GM18507 (cell line): ENCODE results near the gene GNG4.
"Not testable (repeated sequence)": the region's sequence is repeated elsewhere in the genome, so short reads cannot be mapped to it uniquely, and the experiment has no call there.

Experiments
- DNase-seq: peaks from one replicate; pipeline ENCODE4 v3.0.0; 2011; ENCODE audit warnings: low read depth; ENCODE audit not compliant: insufficient read length; ENCODE audit errors: extremely low spot score
- FAIRE-seq: peaks from 2 replicates; lab custom pipeline; 2011; peaks lifted over from hg19 to GRCh38; lab: Jason Lieb, UNC

GNG4 gene

GRCh38 chr1:235595079-235595478, 54.5 kb downstream of the GNG4 start:
- FAIRE-seq (no peak), DNase-seq (no peak)

DNA sequence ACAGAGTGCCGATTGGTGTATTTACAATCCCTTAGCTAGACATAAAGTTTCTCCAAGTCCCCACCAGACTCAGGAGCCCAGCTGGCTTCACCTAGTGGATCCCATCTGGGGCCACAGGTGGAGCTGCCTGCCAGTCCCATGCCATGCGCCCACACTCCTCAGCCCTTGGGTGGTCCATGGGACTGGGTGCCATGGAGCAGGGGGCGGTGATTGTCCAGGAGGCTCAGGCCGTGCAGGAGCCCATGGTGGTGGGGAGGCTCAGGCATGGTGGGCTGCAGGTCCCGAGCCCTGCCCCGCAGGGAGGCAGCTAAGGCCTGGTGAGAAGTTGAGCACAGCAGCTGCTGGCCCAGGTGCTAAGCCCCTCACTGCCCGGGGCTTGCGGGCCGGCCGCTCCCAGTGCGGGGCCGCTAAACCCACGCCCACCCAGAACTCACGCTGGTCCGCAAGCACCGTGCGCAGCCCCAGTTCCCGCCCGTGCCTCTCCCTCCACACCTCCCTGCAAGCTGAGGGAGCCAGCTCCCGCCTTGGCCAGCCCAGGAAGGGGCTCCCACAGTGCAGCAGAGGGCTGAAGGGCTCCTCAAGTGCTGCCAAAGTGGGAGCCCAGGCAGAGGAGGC, 55.2 kb downstream of the GNG4 start:
- not testable (repeated sequence) for FAIRE-seq, DNase-seq

GRCh38 chr1:235588916-235589515, 60.6 kb downstream of the GNG4 start:
- DNase-seq = no peak

DNA sequence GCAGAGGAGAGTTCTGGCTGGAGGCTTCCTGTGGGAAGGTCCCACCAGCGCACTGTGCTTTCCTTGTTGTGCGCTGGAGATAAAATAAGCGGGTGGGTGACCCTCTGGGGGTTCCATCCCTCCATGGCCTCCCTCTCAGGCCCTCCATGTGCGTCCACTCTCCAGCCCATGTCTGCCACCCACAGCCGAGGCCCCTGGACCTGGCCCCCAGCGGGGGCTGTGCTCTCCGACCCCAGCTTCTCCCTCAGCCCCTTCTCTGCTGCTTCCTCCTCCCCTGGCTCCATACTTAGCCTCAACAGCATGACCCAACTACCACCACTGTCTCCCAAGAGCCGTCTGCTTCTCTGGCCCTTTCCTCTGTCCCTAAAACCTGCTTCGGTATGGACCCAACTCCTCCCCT, 61.4 kb downstream of the GNG4 start:
- FAIRE-seq (no peak), DNase-seq (no peak)

More at GRCh38 chr1:235588916-235589515, 60.6 kb downstream of the GNG4 start:
- no peak for FAIRE-seq

DNA sequence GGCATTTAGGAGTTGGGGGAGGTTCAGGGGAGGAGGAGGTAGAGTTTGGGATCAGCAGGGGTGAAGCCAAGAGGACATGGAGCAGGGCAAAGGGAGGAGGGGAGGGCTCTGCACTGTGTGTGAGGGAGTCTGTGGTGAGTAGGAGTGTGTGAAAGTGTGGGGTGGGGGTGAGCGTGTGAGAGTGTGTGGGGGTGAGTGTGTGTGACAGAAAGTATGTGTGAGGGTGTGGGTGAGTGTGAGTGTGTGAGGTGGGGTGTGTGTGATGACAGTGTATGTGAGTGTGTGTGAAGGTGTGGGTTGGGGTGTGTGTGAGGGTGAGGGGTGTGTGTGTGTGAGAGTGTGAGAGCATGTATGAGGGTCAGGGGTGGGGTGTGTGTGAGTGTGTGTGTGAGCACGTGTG, 62.6 kb downstream of the GNG4 start:
- no peak for FAIRE-seq
- no peak for DNase-seq

DNA sequence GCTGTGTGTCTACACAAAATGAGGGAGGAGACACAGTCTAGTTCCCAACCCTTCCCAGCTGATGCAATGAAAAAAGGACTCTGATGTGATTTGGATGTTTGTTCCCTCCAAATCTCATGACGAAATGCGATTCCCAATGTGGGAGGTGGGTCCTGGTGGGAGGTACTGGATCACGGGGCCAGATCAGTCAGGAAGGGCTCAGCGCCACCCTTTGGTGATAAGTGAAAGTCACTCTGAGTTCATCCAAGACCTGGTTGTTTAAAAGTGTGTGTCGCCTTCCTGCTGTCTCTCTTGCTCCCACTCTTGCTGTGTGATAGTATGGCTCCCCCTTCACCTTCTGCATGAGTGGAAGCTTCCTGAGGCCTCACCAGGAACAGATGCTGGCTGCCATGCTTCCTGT, 63.2 kb downstream of the GNG4 start:
- FAIRE-seq (no peak), DNase-seq (no peak)

DNA sequence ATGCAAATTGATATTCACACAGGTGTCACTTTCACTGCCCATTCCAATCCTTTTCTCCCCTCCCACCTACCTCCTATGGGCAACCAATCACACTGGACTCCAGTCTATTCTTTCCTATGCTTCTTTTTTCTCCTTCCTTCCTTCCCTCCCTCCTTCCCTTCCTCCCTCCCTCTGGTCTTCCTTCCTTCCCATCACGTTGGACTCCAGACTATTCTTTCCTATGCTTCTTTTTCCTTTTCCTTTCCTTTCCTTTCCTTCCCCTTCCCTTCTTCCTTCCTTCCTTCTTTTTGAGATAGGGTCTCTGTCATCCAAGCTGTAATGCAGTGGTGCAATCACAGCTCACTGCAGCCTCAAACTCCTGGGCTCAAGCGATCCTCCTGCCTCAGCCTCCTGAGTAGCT, 64.6 kb downstream of the GNG4 start:
- FAIRE-seq (no peak), DNase-seq (no peak)

GRCh38 chr1:235583511-235584001, 66.0 kb downstream of the GNG4 start:
- no peak for FAIRE-seq

DNA sequence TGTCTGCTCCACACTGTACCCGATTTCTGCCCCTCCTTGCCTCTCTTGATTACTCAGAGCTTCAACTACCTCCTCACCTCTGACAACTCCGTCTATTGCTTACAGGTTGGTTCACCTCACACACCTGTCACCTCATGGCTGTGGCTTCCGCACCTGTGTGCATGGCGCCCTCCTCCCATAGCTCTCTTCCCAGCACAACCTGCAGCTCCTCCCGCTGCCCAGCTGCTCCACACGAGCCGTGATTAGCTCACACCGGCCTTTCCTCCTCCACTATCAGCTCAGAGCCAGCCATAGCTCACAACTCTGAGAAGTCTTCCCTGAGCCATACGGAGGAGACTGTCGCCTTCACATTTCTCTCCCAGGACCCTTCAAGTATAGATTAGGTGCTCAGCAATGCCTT, 67.5 kb downstream of the GNG4 start:
- FAIRE-seq (no peak), DNase-seq (no peak)

More at GRCh38 chr1:235583511-235584001, 66.0 kb downstream of the GNG4 start:
- DNase-seq = no peak

DNA sequence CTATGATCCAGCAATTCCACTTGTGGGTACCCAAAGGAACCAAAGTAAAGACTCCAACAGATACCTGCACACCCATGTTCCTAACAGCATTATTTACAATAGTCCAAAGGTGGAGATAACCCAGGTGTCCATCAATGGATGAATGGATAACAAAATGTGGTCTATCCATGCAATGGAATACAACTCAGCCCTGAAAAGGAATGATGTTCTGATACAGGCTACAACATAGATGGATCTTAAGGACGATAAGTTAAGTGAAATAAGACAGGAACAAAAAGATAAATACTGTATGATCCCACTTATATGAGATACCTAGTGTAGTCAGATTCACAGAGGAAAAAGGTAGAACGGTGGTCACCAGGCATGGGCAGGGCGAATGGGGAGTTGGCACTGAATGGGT, 69.7 kb downstream of the GNG4 start:
- no peak for FAIRE-seq

GRCh38 chr1:235575597-235575996, 74.0 kb downstream of the GNG4 start:
- no peak for FAIRE-seq

More for the DNA sequence above, 69.7 kb downstream of the GNG4 start:
- DNase-seq = no peak

DNA sequence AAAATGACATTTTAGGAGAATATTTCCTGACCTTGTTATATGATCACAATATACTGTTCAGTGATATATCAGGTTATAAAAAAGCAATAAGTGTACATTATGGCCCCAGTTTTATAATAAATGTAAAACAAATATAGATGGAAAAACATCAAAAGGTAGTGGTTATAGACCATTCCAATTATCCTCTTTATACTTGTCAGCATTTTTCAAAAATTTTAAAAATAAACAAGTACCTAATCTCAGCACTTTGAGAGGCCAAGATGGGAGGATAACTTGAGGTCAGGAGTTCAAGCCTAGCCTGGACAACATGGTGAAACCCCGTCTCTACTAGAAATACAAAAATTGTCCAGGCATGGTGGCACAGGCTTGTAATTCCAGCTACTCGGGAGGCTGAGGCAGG, 75.7 kb downstream of the GNG4 start:
- DNase-seq = no peak
- FAIRE-seq = no peak

More at GRCh38 chr1:235575597-235575996, 74.0 kb downstream of the GNG4 start:
- no peak for DNase-seq

GRCh38 chr1:235572971-235573370, 76.6 kb downstream of the GNG4 start:
- FAIRE-seq = not testable (repeated sequence)

DNA sequence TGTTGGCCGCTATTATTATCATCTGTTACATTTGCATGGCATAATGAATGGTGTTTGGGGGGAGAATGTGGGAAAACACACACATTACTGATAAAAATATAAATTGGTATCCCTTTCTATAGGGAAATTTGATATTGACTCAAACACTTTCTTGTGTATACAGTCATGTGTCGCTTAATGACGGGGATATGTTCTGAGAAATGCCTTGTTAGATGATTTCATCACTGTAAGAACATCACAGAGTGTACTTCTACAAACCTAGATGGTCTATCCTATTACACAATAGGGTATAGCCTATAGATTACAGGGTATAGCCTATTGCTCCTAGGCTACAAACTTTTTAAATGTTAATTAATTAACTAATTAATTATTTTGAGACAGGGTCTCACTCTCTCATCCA, 78.1 kb downstream of the GNG4 start:
- FAIRE-seq (no peak), DNase-seq (no peak)

More at GRCh38 chr1:235572971-235573370, 76.6 kb downstream of the GNG4 start:
- DNase-seq = not testable (repeated sequence)

- no peak for FAIRE-seq
- no peak for DNase-seq
Measured at GRCh38 chr1:235567812-235568503, 81.6 kb downstream of the GNG4 start.

GRCh38 chr1:235566084-235566483, 83.5 kb downstream of the GNG4 start:
- DNase-seq (no peak), FAIRE-seq (no peak)

DNA sequence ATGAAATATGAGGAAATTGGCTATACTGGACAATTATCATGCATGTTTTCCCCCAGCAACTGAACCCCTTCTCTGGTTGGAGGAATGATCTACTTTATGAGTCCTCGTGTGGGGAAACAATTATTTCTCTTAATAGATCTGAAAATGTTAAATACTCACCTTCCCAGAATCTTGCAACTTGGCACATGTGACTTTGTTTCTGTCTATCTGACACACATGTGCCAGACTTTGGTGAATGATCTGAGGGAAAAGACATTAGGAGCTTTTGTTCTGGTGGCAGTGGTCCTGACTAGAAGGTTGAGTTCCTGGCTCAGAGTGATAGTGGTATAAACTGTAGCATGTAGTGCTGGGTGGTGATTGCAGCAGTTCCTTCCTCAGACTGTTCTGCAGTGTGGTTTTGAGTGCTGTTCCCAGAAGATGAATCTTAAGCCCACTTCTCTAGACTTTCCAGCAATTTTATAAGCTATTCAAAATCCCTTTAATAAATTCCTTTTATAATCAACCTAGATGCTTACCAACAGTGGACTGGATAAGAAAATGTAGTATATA, 86.0 kb downstream of the GNG4 start:
- no peak for DNase-seq
- no peak for FAIRE-seq

DNA sequence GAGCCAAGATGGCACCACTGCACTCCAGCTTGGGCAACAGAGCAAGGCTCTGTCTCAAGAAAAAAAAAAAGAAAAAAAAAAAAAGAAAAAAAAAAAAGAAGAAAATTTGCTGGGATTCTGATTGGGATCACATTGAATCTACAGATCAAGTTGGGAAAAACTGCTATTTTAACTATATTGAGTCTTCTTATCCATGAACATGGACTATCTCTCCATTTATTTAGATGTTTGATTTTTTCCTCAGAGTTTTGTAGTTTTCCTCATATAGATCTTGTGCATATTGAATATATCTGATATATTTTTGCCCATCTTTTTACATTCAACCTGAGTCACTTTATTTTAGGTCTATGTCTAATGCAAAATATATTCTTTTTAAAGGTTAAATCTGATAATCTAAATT, 87.0 kb downstream of the GNG4 start:
- no peak for DNase-seq
- no peak for FAIRE-seq

GRCh38 chr1:235558621-235559169, 90.9 kb downstream of the GNG4 start:
- FAIRE-seq (no peak), DNase-seq (no peak)

DNA sequence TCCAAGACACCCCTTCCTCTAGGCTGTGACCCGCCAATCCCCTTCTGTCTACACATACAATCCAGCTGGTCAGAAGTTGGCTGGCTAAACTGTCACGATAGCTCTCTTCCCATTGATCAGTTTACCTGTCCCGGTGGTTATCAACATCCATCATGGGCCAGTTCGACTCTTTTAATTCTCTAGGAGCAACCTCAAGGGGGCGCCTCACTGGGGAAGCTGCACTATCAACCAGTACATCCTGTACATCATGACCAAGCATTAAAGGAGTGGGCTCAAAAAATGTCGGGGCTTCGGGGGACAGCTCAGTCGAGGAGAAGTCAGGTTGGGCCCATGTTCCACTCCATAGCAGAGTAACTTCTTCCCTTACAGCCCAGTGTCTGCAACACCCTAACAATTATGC, 92.1 kb downstream of the GNG4 start:
- FAIRE-seq (no peak), DNase-seq (no peak)
